Motor neuron (in vitro differentiated cells): ENCODE data around the gene BRMS1L. TPM values are rescaled to one million over a fixed set of nuclear protein-coding genes. Genes with fewer than 3 reads are reported as not detected.
A peak's percentile ranks its signal among the peaks of the same experiment; 100 is the strongest.
"Not testable (repeated sequence)": the region's sequence is repeated elsewhere in the genome, so short reads cannot be mapped to it uniquely, and the experiment has no call there.

Source experiments
- ATAC-seq, 8 experiments: fragments of 200-7000 bp; cut with Tn5 transposase; replicated peaks in 6 of 8; 2 replicates each; pipeline ENCODE4 v1.8.0; 2021; ENCODE audit warnings: mild to moderate bottlenecking in 8 of 8, moderate library complexity in 8 of 8
- H3K27ac ChIP-seq, 2 donors: fragments of 250-450 bp; sonication (Bioruptor Pico); 2 replicates each; pipeline ENCODE4 v1.9.0; 2021; ENCODE audit warnings: antibody characterized with exemption in 2 of 2, mild to moderate bottlenecking in 2 of 2, moderate library complexity in 1 of 2
- H3K4me1 ChIP-seq, 2 donors: fragments of 250-450 bp; sonication (Bioruptor Pico); replicated peaks in 1 of 2; 2 replicates each; pipeline ENCODE4 v1.6.1; 2021; ENCODE audit warnings: antibody characterized with exemption in 2 of 2, mild to moderate bottlenecking in 2 of 2, moderate library complexity in 1 of 2
- H3K4me3 ChIP-seq, 5 donors: fragments of 250-450 bp; sonication (Bioruptor Pico); 2 replicates each; pipeline ENCODE4 v1.9.0; 2021; ENCODE audit warnings: antibody characterized with exemption in 5 of 5, mild to moderate bottlenecking in 5 of 5, moderate library complexity in 4 of 5
- WGBS, 10 experiments: fragments of 450-650 bp; shearing (Covaris generic); methylation state at CpG; one replicate each; pipeline ENCODE4 v1.0.0; 2022; 5-methylcytosine and 5-hydroxymethylcytosine counted together
- in situ Hi-C, 9 experiments: fragments of 400-800 bp; cut with MboI; loops; one replicate each; pipeline ENCODE4 v1.15.0; 2021; ENCODE audit warnings: low sequenced_read_pairs in 9 of 9, low pct_unique_long_range_greater_than_20kb in 2 of 9; ENCODE audit not compliant: unreplicated experiment in 9 of 9
- total RNA-seq, 8 experiments: library from RNA; unstranded; fragments of 300-600 nt; gene quantifications; 2 replicates each; pipeline versions ENCODE4 v1.2.3 to v1.2.4, GENCODE V29; 2022

BRMS1L gene
- total RNA-seq, 8 experiments from 2014 or later, result 8.9 to 17.7 (median 11.2) TPM

DNA sequence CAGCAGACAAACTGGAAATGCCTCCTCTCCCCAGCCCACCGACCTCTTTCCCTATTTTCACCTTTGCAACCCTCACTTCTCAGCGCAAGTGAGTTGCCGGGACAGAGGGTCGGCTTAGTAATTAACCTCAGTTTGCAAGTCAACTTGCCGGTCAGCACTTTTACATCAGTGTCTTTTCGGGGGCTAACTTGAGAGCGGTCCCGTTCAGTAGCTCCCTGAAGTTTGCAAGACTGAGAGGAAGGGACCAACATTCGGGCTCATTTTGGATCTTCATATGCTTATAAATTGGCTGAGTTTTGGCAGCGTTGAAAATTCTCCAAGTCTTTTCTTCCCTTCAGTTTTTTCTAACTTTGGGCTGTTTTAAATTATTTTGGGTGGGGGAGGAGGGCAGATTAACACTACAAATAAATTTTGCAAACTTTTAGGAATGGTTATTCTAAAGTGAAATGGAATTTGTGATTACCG lies 846 bp downstream of the BRMS1L start:
- in situ Hi-C loops, result no loop called here
- ATAC-seq, result peak in 1 of 8 experiments; percentile 0
- Histone ChIP-seq H3K27ac (no peak overlapping the region), H3K4me1 (peaks cover 4 to 5% of the 10 kb centered on the region in 2 donors), H3K4me3 (peak overlapping the region; percentile 50 to 92 (median 81))
- 0 to 20% (median 3%) methylated on average over 1 to 11 of the region's 11 CpGs; no CpG with 5 or more reads in 1 of the 10 experiments for WGBS, 10 experiments

DNA sequence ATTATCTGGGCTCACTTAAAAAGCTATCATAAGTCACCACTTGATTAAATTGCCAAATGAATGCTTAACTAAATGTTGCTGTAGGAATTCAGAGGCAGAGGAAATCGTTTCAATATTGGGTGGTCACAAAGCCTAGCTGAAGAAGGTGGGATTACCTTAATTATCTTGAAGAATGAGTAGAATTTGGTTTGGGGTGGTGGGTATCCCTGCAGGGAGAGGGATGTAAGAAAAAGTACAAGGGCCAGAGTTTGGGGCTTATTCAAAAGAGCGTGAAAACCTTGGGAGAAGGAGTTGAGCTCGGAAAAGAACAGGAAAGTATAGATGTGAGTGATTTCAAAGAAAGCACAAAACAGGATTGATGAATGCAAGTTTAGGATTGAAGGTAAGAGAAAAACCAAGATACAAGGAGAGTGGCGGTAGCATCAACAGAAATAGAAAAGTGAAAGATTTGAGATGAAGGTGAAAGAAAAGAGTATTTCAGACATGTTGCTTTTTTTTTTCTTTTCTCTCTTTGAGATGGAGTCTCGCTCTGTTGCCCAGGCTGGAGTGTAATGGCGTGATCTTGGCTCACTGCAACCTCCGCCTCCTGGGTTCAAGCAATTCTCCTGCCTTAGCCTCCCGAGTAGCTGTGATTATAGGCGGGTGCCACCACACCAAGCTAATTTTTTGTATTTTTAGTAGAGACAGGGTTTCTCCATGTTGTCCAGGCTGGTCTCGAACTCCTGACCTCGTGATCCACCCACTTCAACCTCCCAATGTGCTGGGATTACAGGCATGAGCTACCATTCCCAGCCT lies 1.7 kb downstream of the BRMS1L start:
- 78 to 98% (median 90%) methylated on average over 3 to 11 of the region's 11 CpGs for WGBS, 10 experiments
- no peak for ATAC-seq
- in situ Hi-C loops, result no loop called here

DNA sequence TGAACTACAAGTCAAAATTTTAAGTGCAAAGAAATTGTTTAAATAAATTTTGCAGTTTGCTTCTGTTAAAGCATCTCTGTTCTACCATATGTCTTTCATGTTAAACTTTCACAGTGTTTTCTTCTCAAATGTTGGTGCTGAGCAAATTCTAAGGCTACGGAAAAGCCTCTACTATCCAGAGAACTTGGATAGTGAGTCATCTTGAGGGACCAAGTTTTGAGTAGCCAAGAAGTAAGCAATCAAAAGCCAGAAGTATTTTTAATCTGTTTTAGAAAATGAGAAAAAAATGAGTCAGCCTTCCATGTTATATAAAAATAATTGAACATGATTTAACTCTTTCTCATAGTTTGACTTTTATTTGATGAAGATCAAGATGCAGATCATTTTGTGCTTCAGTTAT lies 3.3 kb downstream of the BRMS1L start:
- no peak for ATAC-seq
- Histone ChIP-seq H3K27ac (no peak overlapping the region), H3K4me3 (no peak overlapping the region), H3K4me1 (peaks cover 4 to 5% of the 10 kb centered on the region in 2 donors)
- in situ Hi-C loops, result no loop called here
- WGBS, 10 experiments, result 13 to 100% (median 90%) methylated on average over 1 of the region's 1 CpG; no CpG with 5 or more reads in 4 of the 10 experiments

More for the DNA sequence above, 1.7 kb downstream of the BRMS1L start:
- Histone ChIP-seq H3K4me1 (peaks cover 4 to 5% of the 10 kb centered on the region in 2 donors), H3K4me3 (peak overlapping the region in 4 of 5 donors; percentile 50 to 92 (median 79)), H3K27ac (no peak overlapping the region)

DNA sequence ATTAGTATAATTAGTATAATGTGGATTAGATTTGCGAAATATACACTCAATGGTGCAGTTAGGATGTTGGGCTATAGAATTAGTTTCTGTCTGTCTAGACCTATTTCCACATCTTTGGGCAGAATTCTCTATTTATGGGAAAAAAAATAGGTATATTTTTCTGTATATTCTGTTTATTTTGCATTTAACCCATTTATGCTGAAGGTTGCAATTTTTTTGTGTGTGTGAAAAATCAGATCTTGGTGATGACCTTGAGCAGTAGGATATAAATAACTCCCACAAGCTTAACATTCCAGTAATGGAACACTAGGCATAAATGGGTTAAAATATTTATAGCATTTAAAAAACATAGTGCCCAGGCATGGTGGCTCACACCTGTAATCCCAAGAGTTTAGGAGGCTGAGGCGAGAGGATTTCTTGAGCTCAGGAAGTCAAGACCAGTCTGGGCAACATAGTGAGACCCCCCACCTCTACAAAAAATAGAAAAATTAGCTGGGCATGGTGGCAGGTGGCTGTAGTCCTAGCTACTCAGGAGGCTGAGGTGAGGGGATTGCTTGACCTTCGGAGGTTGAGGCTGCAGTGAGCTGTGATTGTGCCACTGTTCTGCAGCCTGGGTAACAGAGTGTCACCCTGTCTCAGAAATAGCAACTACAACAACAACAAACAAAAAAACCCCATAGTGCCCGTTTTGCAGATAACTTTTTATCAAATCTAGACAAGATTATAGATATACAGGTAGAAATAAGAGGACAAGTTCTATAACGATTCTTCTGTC lies 9.3 kb downstream of the BRMS1L start:
- ATAC-seq, result no peak
- in situ Hi-C loops, result no loop called here
- H3K4me3 ChIP-seq, result no peak overlapping the region
- no peak overlapping the region for H3K27ac ChIP-seq
- H3K4me1 ChIP-seq, result no peaks in the 10 kb centered on the region
- 44 to 100% (median 96%) methylated on average over 2 to 5 of the region's 5 CpGs for WGBS, 10 experiments

DNA sequence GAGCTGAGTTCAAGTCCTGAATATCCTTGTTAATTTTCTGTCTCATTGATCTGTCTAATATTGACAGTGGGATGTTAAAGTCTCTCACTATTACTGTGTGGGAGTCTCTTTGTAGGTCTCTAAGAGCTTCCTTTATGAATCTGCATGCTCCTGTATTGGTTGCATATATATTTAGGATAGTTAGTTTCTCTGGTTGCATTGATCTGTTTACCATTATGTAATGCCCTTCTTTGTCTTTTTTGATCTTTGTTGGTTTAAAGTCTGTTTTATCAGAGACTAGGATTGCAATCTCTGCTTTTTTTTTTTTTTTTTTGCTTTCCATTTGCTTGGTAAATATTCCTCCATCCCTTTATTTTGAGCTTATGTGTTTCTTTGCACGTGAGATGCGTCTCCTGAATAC lies 15.6 kb downstream of the BRMS1L start:
- 80 to 100% (median 100%) methylated on average over 1 to 2 of the region's 2 CpGs; no CpG with 5 or more reads in 2 of the 10 experiments for whole genome bisulfite sequencing, 10 experiments
- H3K4me3 ChIP-seq, H3K27ac ChIP-seq, H3K4me1 ChIP-seq, ATAC-seq, in situ Hi-C loops: not testable (repeated sequence)

DNA sequence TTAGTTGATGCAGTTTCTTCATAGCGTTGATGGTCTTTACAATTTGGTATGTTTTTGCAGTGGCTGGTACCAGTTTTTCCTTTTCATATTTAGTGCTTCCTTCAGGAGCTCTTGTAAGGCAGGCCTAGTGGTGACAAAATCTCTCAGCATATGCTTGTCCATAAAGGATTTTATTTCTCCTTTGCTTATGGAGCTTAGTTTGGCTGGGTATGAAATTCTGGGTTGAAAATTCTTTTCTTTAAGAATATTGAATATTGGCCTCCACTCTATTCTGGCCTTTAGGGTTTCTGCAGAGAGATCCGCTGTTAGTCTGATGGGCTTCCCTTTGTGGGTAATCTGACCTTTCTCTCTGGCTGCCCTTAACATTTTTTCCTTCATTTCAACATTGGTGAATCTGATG lies 16.1 kb downstream of the BRMS1L start:
- H3K4me1 ChIP-seq, in situ Hi-C loops, H3K27ac ChIP-seq, ATAC-seq, H3K4me3 ChIP-seq: not testable (repeated sequence)
- 81 to 100% (median 93%) methylated on average over 1 to 2 of the region's 2 CpGs; no CpG with 5 or more reads in 1 of the 10 experiments for WGBS, 10 experiments

DNA sequence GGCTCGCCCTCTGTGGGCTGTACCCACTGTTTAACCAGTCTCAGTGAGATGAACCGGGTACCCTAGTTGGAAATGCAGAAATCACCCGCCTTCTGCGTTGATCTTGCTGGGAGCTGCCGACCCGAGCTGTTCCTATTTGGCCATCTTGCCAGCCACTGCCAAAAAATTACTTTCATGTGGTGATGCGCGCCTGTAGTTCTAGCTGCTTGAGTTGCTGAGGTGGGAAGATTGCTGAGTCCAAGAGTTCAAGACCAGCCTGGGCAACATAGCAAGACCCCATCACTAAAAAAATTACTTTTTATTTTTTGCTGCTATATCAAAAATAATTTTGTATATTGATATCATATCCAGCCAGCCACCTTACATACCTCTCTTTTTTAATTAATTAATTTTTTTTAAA lies 18.4 kb downstream of the BRMS1L start:
- H3K4me3 ChIP-seq, result no peak overlapping the region
- H3K4me1 ChIP-seq, result no peaks in the 10 kb centered on the region
- no peak overlapping the region for H3K27ac ChIP-seq
- 80 to 100% (median 100%) methylated on average over 1 to 5 of the region's 8 CpGs; no CpG with 5 or more reads in 3 of the 10 experiments for WGBS, 10 experiments
- in situ Hi-C loops, result no loop called here
- no peak for ATAC-seq

DNA sequence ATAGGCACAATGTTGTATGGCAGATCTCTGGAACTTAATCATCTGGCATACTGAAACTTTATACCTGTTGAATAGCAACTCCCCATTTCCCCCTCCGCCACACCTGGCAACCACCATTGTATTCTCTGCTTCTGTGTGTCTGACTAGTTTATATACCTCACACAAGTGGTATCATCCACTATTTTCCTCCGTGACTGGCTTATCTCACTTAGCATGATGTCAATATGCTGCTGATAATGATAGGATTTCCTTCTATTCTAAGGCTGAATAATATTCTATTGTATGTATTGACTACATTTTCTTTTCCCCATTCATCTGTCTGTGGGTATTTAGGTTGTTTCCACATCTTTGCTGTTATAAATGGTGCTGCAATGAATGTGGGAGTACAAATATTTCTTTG lies 21.5 kb downstream of the BRMS1L start:
- H3K27ac ChIP-seq, result no peak overlapping the region
- H3K4me3 ChIP-seq, result no peak overlapping the region
- in situ Hi-C loops, result no loop called here
- no peaks in the 10 kb centered on the region for H3K4me1 ChIP-seq
- WGBS, 10 experiments, result 83 to 100% (median 100%) methylated on average over 1 to 2 of the region's 2 CpGs; no CpG with 5 or more reads in 1 of the 10 experiments
- ATAC-seq, result no peak

DNA sequence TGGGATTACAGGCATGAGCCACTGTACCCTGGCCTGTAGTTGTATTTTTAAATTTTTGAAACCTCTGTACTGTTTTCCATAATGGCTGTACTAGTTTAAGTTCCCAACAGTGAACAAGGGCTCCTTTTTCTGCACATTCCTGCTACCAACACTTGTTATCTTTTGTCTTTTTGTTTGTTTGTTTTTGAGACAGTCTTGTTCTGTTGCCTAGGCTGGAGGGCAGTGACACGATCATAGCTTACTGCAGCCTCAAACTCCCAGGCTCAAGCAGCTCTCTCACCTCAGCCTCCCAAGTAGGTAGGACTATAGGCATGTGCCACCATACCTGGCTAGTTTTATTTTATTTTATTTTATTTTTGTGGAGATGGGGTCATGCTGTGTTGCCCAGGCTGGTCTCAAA lies 23.0 kb downstream of the BRMS1L start:
- H3K4me1 ChIP-seq, result no peaks in the 10 kb centered on the region
- H3K4me3 ChIP-seq, result no peak overlapping the region
- in situ Hi-C loops, result no loop called here
- 89 to 100% (median 100%) methylated on average over 1 of the region's 1 CpG; no CpG with 5 or more reads in 7 of the 10 experiments for WGBS, 10 experiments
- no peak overlapping the region for H3K27ac ChIP-seq
- no peak for ATAC-seq

DNA sequence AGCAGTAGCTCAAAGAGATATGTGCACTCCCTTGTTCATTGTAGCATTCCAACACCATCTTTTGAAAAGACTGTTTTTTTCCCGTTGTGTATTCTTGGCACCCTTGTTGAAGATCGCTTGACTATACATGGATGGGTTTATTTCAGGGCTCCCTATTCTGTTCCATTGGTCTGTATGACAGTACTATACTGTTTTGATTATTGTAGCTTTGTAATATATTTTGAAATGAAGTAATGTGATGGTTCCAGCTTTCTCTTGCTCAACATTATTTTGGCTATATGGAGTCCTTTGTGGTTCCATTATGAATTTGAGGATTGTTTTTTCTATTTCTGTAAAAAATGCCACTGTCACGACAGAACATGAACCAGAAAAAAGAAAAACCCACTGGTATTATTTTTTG lies 25.7 kb downstream of the BRMS1L start:
- Histone ChIP-seq H3K4me3 (no peak overlapping the region), H3K27ac (no peak overlapping the region), H3K4me1 (no peaks in the 10 kb centered on the region)
- 88 to 100% (median 97%) methylated on average over 2 to 3 of the region's 3 CpGs; no CpG with 5 or more reads in 2 of the 10 experiments for WGBS, 10 experiments
- in situ Hi-C loops, result no loop called here
- no peak for ATAC-seq

DNA sequence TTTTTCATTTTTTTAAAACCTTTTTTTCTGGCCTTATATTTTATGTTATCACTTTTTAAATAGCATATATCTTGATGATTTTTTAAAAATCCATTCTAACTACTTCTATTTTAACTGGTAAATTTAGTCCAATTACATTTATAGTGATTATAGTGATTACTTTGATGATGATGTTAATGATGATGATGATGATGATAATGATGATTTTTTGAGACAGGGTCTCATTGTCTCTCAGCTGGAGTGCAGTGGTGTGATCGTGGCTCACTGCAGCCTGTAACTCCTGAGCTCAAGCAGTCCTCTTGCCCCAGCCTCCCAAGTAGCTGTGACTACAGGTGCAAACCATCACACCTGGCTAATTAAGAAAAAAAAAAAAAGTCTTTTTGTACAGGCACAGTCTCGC lies 27.1 kb downstream of the BRMS1L start:
- H3K4me1 ChIP-seq, result no peaks in the 10 kb centered on the region
- no peak overlapping the region for H3K4me3 ChIP-seq
- no peak for ATAC-seq
- WGBS, 10 experiments, result 100% methylated on average over 1 to 2 of the region's 2 CpGs; no CpG with 5 or more reads in 4 of the 10 experiments
- H3K27ac ChIP-seq, result no peak overlapping the region
- in situ Hi-C loops, result no loop called here

DNA sequence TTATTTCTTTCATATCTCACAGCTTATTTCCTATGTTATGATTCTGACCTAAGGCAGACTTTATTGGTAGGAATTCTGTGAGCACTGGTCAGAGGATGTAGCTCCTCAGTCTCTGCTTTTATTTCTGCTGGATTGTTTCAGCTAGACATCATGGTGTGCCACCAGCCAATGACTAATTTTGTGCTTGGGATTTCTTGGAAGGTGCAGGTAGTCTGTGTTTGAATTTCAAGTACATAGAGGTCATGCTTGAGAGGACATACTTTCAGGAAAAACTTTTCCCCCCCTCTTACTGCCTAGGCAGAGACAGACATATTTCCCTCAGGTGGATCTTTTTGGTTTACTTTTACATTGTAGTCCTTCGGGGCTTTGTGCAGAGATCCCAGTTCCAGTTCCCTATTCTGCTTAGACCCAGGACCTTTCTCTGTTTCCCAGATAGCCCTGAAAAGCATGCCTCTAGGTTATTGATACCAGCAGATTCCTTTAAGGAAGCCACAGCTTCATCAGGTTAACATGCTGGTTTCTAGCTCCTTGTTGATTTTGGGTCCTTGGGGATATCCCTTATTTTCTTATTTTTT lies 28.6 kb downstream of the BRMS1L start:
- no peak overlapping the region for H3K27ac ChIP-seq
- H3K4me3 ChIP-seq, result no peak overlapping the region
- H3K4me1 ChIP-seq, result no peaks in the 10 kb centered on the region
- no peak for ATAC-seq
- WGBS, 10 experiments, result 88 to 100% (median 95%) methylated on average over 1 of the region's 1 CpG; no CpG with 5 or more reads in 6 of the 10 experiments
- in situ Hi-C loops, result no loop called here
